ACC112 (cell line): ENCODE results near the gene NLGN2.

Source experiments
- H2AFZ ChIP-seq: fragments of 200-600 bp; sonication (generic); one replicate; pipeline ENCODE4 v1.6.0; 2017; ENCODE audit warnings: antibody characterized with exemption, low read length; ENCODE audit not compliant: unreplicated experiment
- H3K27ac ChIP-seq: fragments of 200-600 bp; sonication (generic); 2 replicates; pipeline ENCODE4 v1.5.1; 2014; ENCODE audit warnings: low read depth, mild to moderate bottlenecking, antibody characterized with exemption, low read length, moderate library complexity
- H3K27me3 ChIP-seq: fragments of 200-600 bp; sonication (generic); 2 replicates; pipeline ENCODE4 v1.6.1; 2014; ENCODE audit warnings: mild to moderate bottlenecking, antibody characterized with exemption, low read length, moderate library complexity, mixed read lengths; ENCODE audit not compliant: insufficient read depth
- H3K36me3 ChIP-seq: fragments of 200-600 bp; sonication (generic); 2 replicates; pipeline ENCODE4 v1.6.1; 2016; ENCODE audit warnings: mild to moderate bottlenecking, antibody characterized with exemption, low read length, moderate library complexity, mixed read lengths; ENCODE audit not compliant: insufficient read depth
- H3K4me1 ChIP-seq: fragments of 200-600 bp; sonication (generic); one replicate; pipeline ENCODE4 v1.6.1; 2016; ENCODE audit warnings: low read length, mixed read lengths; ENCODE audit not compliant: insufficient read depth, unreplicated experiment, control insufficient read depth
- H3K4me3 ChIP-seq: fragments of 200-600 bp; sonication (generic); 2 replicates; pipeline ENCODE4 v1.5.1; 2014; ENCODE audit warnings: mild to moderate bottlenecking, low read depth, low read length
- H3K79me2 ChIP-seq: fragments of 200-600 bp; sonication (generic); one replicate; pipeline ENCODE4 v1.6.0; 2016; ENCODE audit warnings: low read length; ENCODE audit not compliant: control insufficient read depth, unreplicated experiment, insufficient read depth

The NLGN2 gene

GRCh38 chr17:7405350-7406234 is 2.1 kb upstream of the NLGN2 start:
- H3K36me3 ChIP-seq = 0 out of 2 replicates have a peak, but pooled peaks cover 7% of the 10 kb centered on the region
- peak overlapping the region; percentile 89 for H3K4me3 ChIP-seq
- H3K79me2 ChIP-seq = peaks cover 26% of the 10 kb centered on the region
- H2AFZ ChIP-seq = peak overlapping the region; percentile 85
- no peak overlapping the region for H3K27ac ChIP-seq
- no peaks in the 10 kb centered on the region for H3K27me3 ChIP-seq
- H3K4me1 ChIP-seq = peaks cover 9% of the 10 kb centered on the region

GRCh38 chr17:7406235-7406825 is 1.3 kb upstream of the NLGN2 start:
- H3K79me2 ChIP-seq = peaks cover 26% of the 10 kb centered on the region
- no peaks in the 10 kb centered on the region for H3K27me3 ChIP-seq
- no peak overlapping the region for H3K27ac ChIP-seq
- H3K36me3 ChIP-seq = 0 out of 2 replicates have a peak, but pooled peaks cover 7% of the 10 kb centered on the region
- peaks cover 9% of the 10 kb centered on the region for H3K4me1 ChIP-seq
- H2AFZ ChIP-seq = no peak overlapping the region
- peak overlapping the region; percentile 89 for H3K4me3 ChIP-seq

- H3K4me1 ChIP-seq = peaks cover 9% of the 10 kb centered on the region
- no peak overlapping the region; the same call in 1 of the 2 replicates for H3K4me3 ChIP-seq
- no peaks in the 10 kb centered on the region for H3K27me3 ChIP-seq
- no peak overlapping the region for H2AFZ ChIP-seq
- H3K27ac ChIP-seq = no peak overlapping the region
- H3K36me3 ChIP-seq = 0 out of 2 replicates have a peak, but pooled peaks cover 7% of the 10 kb centered on the region
- peaks cover 24% of the 10 kb centered on the region for H3K79me2 ChIP-seq
Measured at GRCh38 chr17:7407082-7407481, 563 bp upstream of the NLGN2 start.

GRCh38 chr17:7408252-7408727 is 645 bp downstream of the NLGN2 start:
- no peak overlapping the region for H3K4me3 ChIP-seq
- H3K27me3 ChIP-seq = no peaks in the 10 kb centered on the region
- H3K36me3 ChIP-seq = 0 out of 2 replicates have a peak, but pooled peaks cover 7% of the 10 kb centered on the region
- H3K27ac ChIP-seq = no peak overlapping the region
- H2AFZ ChIP-seq = no peak overlapping the region
- H3K4me1 ChIP-seq = peaks cover 9% of the 10 kb centered on the region
- peaks cover 18% of the 10 kb centered on the region for H3K79me2 ChIP-seq

- Histone ChIP-seq H3K4me3 (no peak overlapping the region), H3K27ac (no peak overlapping the region), H3K4me1 (peaks cover 15% of the 10 kb centered on the region)
Measured at GRCh38 chr17:7408863-7409262, 1.2 kb downstream of the NLGN2 start.

GRCh38 chr17:7409716-7410115 is 2.1 kb downstream of the NLGN2 start:
- H3K4me1 ChIP-seq = peaks cover 17% of the 10 kb centered on the region
- H3K27me3 ChIP-seq = no peaks in the 10 kb centered on the region
- peaks cover 18% of the 10 kb centered on the region for H3K79me2 ChIP-seq
- H3K36me3 ChIP-seq = 0 out of 2 replicates have a peak, but pooled peaks cover 7% of the 10 kb centered on the region
- H2AFZ ChIP-seq = no peak overlapping the region
- no peak overlapping the region for H3K4me3 ChIP-seq
- H3K27ac ChIP-seq = no peak overlapping the region

More at GRCh38 chr17:7408863-7409262, 1.2 kb downstream of the NLGN2 start:
- Histone ChIP-seq H3K79me2 (peaks cover 18% of the 10 kb centered on the region), H3K27me3 (no peaks in the 10 kb centered on the region), H2AFZ (no peak overlapping the region), H3K36me3 (0 out of 2 replicates have a peak, but pooled peaks cover 7% of the 10 kb centered on the region)

GRCh38 chr17:7410634-7411426 is 3.2 kb downstream of the NLGN2 start:
- Histone ChIP-seq H3K27ac (no peak overlapping the region), H3K27me3 (no peaks in the 10 kb centered on the region), H3K79me2 (peaks cover 11% of the 10 kb centered on the region), H3K4me3 (no peak overlapping the region), H3K36me3 (0 out of 2 replicates have a peak, but pooled peaks cover 7% of the 10 kb centered on the region), H3K4me1 (peaks cover 17% of the 10 kb centered on the region), H2AFZ (no peak overlapping the region)

GRCh38 chr17:7411427-7411750 is 3.7 kb downstream of the NLGN2 start:
- Histone ChIP-seq H3K79me2 (peaks cover 6% of the 10 kb centered on the region), H3K36me3 (0 out of 2 replicates have a peak, but pooled peaks cover 7% of the 10 kb centered on the region), H3K27me3 (no peaks in the 10 kb centered on the region), H2AFZ (no peak overlapping the region), H3K4me1 (peaks cover 15% of the 10 kb centered on the region), H3K27ac (no peak overlapping the region), H3K4me3 (no peak overlapping the region)

- peak overlapping the region; percentile 12 for H3K27ac ChIP-seq
Measured at GRCh38 chr17:7413346-7413985, 5.8 kb downstream of the NLGN2 start.

GRCh38 chr17:7414837-7415236 is 7.2 kb downstream of the NLGN2 start:
- no peaks in the 10 kb centered on the region for H3K27me3 ChIP-seq
- H3K4me1 ChIP-seq = peaks cover 15% of the 10 kb centered on the region
- peaks cover 2% of the 10 kb centered on the region; the same call in 1 of the 2 replicates for H3K36me3 ChIP-seq
- no peak overlapping the region for H2AFZ ChIP-seq
- no peaks in the 10 kb centered on the region for H3K79me2 ChIP-seq
- H3K4me3 ChIP-seq = no peak overlapping the region
- no peak overlapping the region for H3K27ac ChIP-seq

More at GRCh38 chr17:7413346-7413985, 5.8 kb downstream of the NLGN2 start:
- Histone ChIP-seq H3K4me1 (peaks cover 15% of the 10 kb centered on the region), H3K27me3 (no peaks in the 10 kb centered on the region), H2AFZ (no peak overlapping the region), H3K36me3 (peaks cover 9% of the 10 kb centered on the region; the same call in 1 of the 2 replicates), H3K79me2 (no peaks in the 10 kb centered on the region), H3K4me3 (no peak overlapping the region)
